ENCODE results near the gene DNAJA2.
"Not testable (repeated sequence)": the region's sequence is repeated elsewhere in the genome, so short reads cannot be mapped to it uniquely, and the experiment has no call there.

DNA sequence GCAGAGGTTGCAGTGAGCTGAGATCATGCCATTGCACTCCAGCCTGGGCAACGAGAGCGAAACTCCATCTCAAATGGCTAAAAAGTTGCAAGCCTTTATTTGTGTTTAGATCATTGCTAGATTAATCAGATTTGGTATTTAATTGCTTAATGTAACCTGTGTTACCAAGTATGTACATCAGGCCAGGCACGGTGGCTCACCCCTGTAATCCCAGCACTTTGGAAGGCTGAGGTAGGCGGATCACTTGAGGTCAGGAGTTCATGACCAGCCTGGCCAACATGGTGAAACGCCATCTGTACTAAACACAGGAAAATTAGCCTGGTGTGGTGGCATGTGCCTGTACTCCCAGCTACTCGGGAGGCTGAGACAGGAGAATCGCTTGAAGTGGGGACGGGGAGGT lies 28.8 kb downstream of the DNAJA2 start:
- TF ChIP-seq FOXP2 (optimal IDR thresholded peaks at IDR 0.05; ENCODE audit: control extremely low read depth, extremely low read length, insufficient read depth); POLR2AphosphoS5 (IDR thresholded peaks at IDR 0.05; ENCODE audit: borderline replicate concordance, low read depth, low read length): not testable (repeated sequence)
